Stimulated activated CD8-positive, alpha-beta memory T cell treated with anti-CD3 and anti-CD28 coated beads, Interleukin-2, amount 100 ng/mL, for 1 hour (primary cell): ENCODE measurements around the gene NCKAP5.

ENCODE experiments used
- DNase-seq, 2 donors: peaks; one replicate each; pipeline ENCODE4 v3.0.0-alpha.2; 2020; ENCODE audit warnings: low read depth in 2 of 2

The NCKAP5 gene

DNA sequence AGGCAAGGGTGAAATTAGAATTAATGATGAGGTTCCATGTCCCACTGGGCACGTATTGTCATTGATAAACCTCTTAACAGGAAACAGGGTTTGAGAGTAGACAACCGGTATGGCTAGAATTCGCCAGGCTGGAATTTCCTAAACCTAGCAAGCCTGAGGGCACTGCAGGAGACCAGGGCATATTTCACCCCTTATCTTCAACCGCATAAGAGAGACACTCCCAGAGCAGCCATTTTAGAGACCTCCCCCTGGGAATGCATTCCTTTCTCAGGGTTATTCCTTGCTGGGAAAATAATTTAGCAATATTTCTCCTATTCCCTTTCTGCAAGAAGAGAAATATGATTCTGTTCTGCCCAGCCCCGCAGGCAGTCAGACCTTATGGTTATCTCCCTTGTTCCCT, 563.6 kb downstream of the NCKAP5 start:
- DNase-seq, result no peak

DNA sequence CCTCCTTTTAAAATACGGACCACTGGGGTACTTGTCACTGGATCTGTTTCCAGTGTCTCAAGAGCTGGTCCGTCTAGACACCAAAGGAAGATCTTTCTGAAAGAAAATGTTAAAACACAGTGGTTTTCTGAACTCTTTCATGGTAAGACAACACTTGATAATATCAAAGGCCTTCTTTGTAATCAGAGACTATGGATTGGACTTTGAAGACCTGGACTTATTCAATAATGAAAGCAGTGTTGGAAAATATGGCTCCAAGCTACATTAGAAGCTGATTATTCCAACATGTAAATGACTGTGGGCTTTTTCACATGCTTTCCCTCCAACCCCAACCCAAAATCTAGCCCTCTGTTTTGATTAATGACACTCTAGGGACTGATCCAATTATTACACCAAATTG, 568.8 kb downstream of the NCKAP5 start:
- DNase-seq, result no peak

- no peak for DNase-seq
Measured at GRCh38 chr2:132998221-132998620, 570.0 kb downstream of the NCKAP5 start.

DNA sequence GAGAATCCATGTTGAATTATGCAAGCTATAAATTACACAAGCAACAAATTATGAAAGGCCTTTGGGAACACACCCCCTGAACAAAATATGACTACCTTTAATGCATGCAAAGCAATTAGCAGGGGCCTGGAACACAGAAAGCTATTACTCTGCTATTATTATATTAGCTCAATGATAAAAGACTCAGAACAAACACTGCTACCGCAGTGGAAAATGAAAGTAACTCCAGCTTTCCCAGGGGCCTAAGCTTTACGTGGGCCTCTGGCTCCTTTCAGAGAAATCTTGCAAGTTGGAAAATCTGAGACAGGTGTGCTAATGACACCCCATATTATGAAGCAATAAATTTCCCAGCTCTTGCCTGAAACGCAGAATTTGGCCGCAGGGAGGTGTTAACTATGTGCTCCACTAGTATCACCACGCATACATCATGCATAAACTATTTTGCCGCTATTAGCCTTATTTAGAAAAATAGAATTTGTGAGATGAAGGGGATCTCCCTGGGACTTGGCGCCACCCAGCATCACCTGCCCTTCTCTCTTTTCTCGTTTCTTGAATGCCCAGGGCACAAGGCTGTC, 576.7 kb downstream of the NCKAP5 start:
- DNase-seq, result no peak

DNA sequence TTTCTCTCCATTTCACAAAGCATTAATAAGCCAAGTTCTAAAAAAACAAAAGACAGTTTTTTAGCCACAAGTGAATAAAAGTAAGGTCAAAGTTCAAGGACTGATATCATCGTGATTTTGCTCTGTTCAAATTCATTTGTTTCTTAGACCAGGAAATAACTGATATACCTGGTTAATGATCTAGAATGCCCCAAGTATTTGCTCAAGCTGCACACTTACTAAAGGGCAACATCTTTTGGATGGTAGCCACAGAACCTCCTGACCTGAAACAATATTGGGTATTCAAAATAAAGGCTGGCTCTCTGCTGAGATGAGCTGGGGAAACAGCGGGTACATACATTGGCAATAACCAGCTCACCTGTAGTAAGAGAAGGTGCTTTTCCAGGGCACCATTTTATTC, 583.5 kb downstream of the NCKAP5 start:
- no peak for DNase-seq

DNA sequence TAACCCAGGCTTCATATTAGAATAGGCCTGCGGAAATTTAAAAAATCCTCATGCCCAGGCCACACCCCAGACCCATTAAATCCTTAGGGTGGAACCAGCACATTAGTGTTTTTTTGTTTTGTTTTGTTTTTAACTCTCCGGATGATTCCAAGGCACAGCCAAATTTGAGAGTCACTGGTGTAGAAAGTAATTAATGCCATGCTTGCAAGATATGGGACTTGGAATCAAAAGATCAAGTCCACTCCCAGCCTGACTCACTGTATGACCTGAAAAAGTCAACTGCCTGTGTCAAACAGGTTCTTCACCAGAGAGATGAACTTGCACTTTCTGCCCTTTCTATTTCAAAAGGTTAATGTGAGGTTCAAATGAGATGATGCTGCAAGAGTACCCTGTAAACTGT, 588.0 kb downstream of the NCKAP5 start:
- DNase-seq, result no peak

- DNase-seq, result no peak
Measured at GRCh38 chr2:132979339-132980093, 588.7 kb downstream of the NCKAP5 start.

GRCh38 chr2:132978840-132979239, 589.4 kb downstream of the NCKAP5 start:
- DNase-seq, result no peak

DNA sequence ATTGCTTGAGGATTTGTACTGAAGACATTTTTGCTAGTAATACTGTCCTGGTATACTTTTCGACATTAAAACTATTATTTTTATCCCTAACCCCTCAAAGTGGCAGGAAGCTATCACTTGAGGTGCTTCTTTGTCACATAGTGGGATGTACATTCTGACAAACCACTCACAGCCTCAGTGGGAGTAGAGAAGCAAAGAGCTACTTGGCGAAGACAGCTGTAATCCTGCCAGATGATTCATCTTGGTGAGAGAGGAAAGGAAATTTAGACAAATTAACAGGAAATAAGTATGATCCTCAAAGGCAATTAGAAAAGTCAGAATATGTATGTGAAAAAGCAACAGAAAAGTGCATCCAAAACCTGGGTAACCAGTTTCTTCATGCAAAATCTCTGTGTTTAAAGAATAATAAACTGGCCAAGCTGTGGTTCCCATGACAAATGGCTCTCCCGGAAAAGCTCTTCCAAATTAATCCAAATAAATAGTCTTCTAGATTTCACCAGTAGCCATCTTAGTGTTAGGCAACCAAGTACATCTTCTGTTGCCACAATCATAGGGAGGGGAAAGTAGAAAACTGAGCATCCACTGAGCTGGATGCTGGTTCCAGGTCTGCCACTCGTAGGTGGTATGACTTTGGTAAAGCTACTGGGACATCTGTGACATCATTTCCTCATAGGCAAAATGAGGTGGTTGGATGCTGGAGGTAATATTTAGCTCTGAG, 590.3 kb downstream of the NCKAP5 start:
- DNase-seq, result no peak

DNA sequence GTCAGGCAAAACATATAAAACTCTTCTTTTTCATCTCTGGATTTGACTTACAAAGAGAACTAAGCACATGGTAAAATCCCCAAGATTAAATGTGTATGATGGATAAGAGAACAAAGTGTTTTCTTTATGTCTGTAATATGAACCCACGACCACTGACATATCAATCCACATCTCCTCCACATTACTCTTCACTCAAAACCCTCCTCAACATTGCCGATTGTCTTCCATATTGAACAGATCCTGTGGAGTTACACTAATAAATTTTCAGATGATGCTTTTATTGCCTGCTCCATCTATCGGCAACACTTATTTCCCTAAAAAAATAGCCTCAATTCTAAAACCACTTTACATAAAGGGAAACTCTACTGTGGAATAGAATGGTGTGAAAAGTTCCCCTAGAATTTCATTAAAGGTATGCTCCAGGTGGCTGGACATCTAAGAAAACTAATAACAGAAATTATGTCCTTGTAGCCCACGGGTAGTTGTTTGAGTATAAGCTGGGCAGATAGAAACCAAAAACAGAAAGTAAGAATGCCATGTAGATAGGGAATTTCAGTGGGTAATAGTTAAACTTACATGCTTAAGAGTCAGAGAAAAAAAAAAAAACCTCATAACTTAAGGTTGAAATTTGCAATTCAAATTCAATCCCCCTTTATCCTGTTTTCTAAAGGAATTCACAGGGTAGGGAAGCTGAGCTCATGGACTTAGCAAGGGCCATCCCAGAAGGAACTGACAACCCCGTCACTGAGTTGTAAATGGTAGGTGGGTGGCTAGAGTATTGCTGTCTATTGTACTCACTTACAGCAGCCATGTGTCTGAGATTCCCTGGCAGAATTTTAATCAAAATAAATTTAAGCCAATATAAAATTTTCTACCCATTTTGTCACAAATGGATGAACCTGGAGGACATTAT, 592.8 kb downstream of the NCKAP5 start:
- DNase-seq, result no peak

DNA sequence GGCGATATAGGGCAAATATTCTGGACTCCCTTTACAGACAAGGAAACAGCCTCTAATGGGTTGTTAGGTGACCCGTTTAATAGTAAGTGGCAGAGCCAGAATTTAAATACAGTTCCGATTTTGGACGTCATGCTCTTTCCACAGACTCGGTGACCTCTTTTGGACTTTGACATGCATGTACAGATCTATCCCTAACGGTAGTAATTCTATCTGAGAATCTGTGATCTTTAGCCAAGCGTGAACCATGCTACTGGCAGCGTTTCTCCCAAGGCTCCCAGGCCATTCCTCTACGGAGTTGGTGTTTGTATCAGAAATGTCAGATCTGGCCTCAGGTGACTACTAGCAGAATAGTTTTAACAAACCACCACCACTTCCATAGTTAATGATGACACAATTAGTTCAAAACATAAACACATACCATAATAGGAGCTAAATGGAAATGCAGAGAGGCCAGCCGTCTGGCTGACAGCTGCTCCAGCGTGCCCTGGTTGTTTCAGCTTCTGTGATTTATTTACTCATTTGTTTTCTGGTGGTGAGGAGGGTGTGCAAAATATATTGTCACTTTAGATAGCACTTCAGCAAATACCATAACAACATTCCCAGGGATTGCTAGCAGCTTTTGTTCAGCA, 593.7 kb downstream of the NCKAP5 start:
- no peak for DNase-seq

GRCh38 chr2:132971310-132972061, 596.8 kb downstream of the NCKAP5 start:
- no peak for DNase-seq

DNA sequence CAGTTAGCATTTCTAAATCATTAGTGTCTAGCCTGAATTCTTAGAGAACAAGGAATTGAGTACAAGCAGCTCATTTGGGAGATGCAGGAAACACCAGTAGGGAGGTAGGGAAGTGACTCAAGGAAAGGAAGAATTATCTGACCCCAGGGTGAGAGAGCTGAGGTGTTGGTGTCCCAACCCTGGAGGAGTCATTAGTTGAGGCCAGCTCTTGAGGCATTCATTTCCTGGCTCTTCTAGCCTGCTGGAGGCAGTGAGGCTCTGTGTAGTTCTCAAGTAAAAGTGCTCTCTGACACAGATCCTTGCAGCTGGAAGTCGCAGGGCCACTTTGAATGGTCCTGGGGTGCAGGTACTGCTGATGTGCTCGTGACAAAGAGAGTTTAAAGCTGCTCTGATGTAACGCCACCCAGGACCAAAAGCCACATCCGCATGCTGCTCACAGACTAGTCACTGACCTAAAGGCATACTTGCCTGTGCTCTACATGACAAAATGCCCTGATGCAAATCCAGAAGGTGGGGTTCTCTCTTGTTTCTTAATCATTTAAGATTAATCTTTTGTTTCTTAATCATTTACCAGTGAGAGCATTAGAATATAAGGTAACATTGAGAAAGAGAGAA, 598.8 kb downstream of the NCKAP5 start:
- no peak for DNase-seq

GRCh38 chr2:132965460-132965859, 602.8 kb downstream of the NCKAP5 start:
- no peak for DNase-seq

- no peak for DNase-seq
Measured at GRCh38 chr2:132963161-132963560, 605.1 kb downstream of the NCKAP5 start.

GRCh38 chr2:132958887-132959286, 609.4 kb downstream of the NCKAP5 start:
- DNase-seq, result no peak

GRCh38 chr2:132955871-132956615, 612.2 kb downstream of the NCKAP5 start:
- no peak for DNase-seq

DNA sequence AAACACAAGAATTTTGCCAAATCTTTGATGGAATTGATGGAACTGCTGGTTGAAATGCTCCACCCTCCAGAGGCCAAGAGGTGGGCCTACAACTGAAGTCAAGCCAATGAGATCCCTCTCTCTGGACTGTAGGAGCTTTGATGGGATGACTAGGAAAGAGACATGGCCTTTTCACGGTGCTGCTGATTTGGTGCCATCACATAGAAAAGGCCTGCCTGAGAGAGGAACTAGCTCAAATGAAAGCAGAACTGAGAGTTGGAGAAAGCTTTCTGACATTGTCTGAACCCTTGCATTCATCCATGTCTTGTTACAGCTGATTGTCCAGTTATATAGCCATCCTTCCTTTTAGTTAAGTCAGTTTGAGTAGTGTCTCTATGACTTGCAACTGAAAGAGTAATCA, 614.5 kb downstream of the NCKAP5 start:
- DNase-seq, result no peak

- no peak for DNase-seq
Measured at GRCh38 chr2:132951008-132951714, 617.1 kb downstream of the NCKAP5 start.
